ENCODE results near the gene GRIK3.

Gene GRIK3

DNA sequence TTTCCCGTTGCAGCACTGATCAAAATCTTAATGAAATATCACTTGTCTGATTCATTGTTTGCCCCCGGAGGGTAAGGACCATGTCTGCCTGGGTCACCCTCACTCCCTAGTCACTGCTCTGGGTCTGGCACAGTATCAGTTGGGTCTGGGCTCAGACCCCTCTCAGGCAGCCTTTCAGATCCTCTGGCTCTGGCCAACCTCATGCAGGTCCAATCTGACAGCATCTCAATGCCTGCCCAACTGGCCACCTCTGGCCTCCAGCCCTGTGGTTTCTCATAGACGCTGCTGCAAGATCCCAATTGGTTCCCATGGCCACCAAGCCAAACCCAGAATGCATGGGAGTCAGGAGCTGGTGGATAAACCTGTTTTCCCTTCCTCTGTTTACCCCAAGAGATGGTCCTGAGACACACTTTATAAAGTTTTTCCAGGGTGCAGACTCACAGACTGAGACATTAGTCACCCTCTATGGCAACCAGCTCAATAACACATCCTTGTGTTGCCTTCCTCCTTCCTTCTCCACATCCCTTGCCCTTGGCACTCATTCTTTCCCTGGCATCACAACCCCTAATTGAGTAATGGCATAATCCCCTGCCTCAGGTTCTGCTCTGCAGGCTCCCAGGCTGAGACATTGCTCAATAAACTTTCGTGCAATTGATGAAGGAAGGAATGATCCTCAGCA, 199.2 kb downstream of the GRIK3 start:
- DNase-seq (ENCODE audit: low read depth in 1 of 2, low spot score in 1 of 2): no peak

GRCh38 chr1:36834586-36834985, 199.7 kb downstream of the GRIK3 start:
- DNase-seq (ENCODE audit: low read depth in 1 of 2, low spot score in 1 of 2): no peak

GRCh38 chr1:36831186-36831810, 203.0 kb downstream of the GRIK3 start:
- no peak for DNase-seq (ENCODE audit: low read depth in 1 of 2, low spot score in 1 of 2)

- no peak for DNase-seq (ENCODE audit: low read depth in 1 of 2, low spot score in 1 of 2)
Measured at GRCh38 chr1:36829961-36830360, 204.4 kb downstream of the GRIK3 start.

DNA sequence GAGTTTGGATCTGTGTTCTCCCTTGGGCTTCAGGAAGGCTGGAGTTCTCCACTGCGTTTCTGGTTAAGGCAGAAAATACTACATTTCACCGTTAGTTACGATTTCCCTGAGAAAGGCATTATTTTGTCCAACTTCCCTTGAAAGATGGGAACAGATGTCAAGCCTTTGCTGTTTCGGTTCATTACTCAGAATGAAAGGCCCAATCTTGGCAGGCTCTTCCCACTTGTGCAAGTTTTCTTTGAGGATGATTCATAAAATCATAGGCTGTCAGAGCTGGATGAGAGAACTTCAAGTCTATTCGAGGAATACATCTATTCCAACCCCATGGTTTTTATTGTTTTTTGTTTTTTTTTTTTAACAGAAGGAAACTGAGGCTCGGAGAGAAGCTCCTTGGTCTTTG, 205.2 kb downstream of the GRIK3 start:
- no peak for DNase-seq (ENCODE audit: low read depth in 1 of 2, low spot score in 1 of 2)

DNA sequence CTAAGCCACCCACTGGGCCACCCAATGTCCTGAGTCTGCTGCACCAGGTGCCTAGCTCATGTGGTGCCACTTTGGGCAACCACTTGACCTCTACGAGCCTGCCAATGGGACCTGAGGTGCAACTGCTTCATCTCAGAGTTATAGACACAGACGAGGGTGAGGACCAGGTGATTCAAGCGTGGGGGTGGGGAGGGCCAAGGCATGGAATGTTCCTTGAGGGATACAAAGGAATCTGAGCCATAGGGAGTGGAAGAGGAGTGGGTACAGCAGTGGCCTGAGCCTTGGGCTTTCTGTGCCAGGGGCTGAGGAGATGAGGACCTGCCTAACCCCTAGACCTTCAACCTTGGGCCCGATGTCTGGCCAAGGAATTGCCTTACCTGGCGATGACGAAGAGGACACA, 209.1 kb downstream of the GRIK3 start:
- no peak for DNase-seq (ENCODE audit: low read depth in 1 of 2, low spot score in 1 of 2)

DNA sequence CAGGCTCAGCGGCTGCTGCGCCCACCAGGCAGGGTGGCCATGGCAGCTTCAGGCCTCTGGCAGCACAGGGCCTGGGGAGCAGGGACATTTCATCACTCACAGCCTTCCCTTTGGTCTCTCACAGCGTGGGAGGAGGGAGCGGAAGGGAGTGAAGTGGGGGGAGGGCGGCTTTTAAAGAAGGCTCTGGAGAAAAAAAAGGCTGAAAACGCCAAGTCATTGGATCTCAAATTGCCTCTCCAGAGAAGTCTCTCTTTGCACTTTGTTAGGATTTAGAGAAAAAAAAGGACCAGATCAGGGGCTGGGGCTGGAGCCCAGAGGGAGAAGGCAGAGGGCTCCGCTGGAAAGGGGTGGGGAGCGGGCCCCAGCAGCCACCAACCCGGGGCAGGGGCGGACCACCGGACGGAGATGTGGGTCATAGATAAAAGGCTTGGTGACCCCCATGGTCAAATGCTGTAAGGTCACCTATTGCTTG, 209.9 kb downstream of the GRIK3 start:
- DNase-seq (ENCODE audit: low read depth in 1 of 2, low spot score in 1 of 2): no peak

- no peak for DNase-seq (ENCODE audit: low read depth in 1 of 2, low spot score in 1 of 2)
Measured at GRCh38 chr1:36822648-36823047, 211.7 kb downstream of the GRIK3 start.

GRCh38 chr1:36821386-36821785, 212.9 kb downstream of the GRIK3 start:
- DNase-seq (ENCODE audit: low read depth in 1 of 2, low spot score in 1 of 2): no peak

DNA sequence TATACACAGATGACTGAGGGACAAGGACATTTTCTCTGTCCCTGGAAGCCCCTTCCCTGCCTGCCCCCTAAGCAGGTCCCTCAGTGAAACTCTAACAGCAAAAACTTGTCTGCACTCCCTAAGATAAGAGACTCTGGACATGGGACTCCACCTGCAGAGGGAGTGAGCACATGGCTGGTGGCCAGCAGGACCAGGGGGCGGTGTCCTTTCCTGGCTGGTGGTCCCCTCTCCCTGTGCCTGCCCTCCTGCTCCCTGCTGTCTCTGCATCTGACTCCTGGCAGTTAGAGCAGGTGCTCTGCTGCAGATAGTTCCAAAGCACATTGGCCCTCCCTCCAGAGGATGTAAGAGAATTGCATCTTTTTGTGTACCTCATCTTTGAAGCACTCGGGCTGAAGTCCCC, 215.5 kb downstream of the GRIK3 start:
- DNase-seq (ENCODE audit: low read depth in 1 of 2, low spot score in 1 of 2): no peak

- DNase-seq (ENCODE audit: low read depth in 1 of 2, low spot score in 1 of 2): no peak
Measured at GRCh38 chr1:36816348-36816747, 218.0 kb downstream of the GRIK3 start.

- no peak for DNase-seq (ENCODE audit: low read depth in 1 of 2, low spot score in 1 of 2)
Measured at GRCh38 chr1:36814774-36815173, 219.5 kb downstream of the GRIK3 start.

DNA sequence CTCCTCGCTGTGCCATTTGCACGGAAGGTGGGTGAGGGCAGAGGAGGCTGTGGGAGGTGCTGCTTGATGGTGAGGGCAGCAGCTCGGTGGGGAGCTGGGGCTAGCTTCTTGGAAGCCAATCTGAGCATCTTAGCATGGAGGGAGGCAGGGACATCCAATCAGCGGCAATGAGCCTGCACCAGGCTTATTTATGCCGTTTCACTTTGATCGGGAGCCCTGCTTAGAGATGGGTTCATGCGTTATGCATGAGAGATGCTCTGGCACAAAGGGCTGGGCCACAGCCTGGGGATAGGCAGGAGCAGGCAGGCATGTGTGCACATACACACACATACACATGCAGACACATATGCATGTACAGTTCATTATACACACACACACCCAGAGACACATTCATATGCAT, 220.2 kb downstream of the GRIK3 start:
- no peak for DNase-seq (ENCODE audit: low read depth in 1 of 2, low spot score in 1 of 2)

DNA sequence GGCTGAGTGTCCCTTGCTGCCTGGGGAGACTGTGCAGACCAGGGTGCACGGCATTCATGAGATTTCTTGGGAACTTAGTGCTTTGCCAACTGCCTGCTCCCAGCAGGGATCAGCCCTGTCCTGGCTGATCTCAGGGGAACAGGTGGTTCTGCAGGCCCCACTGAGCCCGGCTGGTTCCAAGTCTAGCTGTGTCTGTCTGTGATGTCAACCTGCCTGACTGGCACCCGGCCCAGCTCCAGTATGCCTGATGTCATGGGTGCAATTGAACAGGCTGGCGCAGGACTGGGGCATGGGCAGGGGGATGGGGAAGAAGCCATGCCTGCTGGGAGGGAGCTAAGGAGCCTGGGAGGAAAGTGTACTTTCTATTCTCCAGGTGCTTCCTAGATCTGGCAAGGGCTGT, 227.1 kb downstream of the GRIK3 start:
- DNase-seq (ENCODE audit: low read depth in 1 of 2, low spot score in 1 of 2): no peak

GRCh38 chr1:36805979-36806640, 228.2 kb downstream of the GRIK3 start:
- no peak for DNase-seq (ENCODE audit: low read depth in 1 of 2, low spot score in 1 of 2)

DNA sequence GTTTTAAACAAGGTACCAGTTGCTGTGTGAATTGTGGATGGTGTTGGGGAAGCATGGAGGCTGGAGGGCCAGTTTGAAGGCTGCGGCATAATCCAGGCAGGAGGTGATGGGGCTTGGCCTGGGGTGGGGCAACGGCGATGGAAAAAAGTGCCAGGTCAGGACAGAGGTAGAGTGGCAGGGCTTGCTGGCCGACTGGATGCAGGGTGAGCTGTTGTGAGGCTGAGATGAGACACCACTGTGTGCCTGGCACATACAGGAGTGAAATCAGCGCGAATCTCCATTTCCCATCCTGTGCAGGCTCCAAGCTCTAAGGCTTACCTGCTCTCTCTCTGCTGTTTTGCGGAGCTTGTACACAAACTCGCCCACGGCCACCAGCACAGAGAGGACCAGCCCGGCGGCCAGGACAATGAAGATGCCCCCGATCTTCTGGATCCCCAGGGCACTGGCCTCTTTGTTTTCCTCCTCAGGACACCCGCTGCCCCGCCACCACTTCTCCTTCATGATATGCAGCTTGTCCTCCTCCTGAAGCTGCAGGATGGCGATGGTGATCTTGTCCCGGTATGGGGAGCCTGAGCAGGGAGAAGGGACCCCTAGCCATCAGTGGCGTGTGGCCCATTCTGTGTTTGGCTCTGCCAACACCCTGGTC, 229.5 kb downstream of the GRIK3 start:
- DNase-seq (ENCODE audit: low read depth in 1 of 2, low spot score in 1 of 2): no peak

DNA sequence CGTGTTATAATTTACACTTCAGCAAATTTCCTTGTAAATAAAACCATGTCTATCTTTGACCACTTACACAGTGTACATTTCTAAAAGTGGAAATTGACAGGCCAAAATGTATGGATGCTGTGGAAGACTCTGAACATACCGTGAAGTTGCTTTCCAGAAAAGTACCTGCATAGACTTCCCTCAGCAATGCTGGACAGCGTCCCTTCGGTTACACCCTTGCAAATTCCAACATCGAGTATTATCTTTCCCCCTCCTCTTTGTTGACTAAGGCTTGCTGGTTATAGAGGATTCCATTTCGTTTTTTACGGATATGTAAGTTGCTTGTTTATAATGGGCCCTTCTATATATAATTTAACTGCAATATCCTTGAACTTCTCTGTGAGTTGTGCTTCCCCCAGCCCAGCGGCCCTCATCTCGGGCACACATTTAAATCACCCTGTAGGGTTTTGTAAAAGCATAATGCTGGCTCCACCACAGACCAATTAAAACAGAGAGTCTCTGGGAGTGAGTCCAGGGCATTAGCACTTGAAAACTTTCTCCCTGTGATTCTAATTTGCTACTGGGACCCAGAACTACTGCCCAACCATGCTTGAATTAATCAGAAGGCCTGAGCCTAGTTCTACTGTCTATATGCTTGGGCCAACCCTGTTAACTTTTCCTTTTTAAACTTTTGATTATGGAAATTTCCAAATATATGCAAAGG, 230.3 kb downstream of the GRIK3 start:
- no peak for DNase-seq (ENCODE audit: low read depth in 1 of 2, low spot score in 1 of 2)

- no peak for DNase-seq (ENCODE audit: low read depth in 1 of 2, low spot score in 1 of 2)
Measured at GRCh38 chr1:36802018-36802417, 232.3 kb downstream of the GRIK3 start.

- DNase-seq (ENCODE audit: low read depth in 1 of 2, low spot score in 1 of 2): no peak
Measured at GRCh38 chr1:36797761-36798160, 236.6 kb downstream of the GRIK3 start.

- DNase-seq (ENCODE audit: low read depth in 1 of 2, low spot score in 1 of 2): no peak
Measured at GRCh38 chr1:36796733-36797132, 237.6 kb downstream of the GRIK3 start.

- no peak for DNase-seq (ENCODE audit: low read depth in 1 of 2, low spot score in 1 of 2)
Measured at GRCh38 chr1:36796106-36796590, 238.2 kb downstream of the GRIK3 start.
